PFSK-1 (cell line): Measurements from ENCODE around the gene EXOC1.

Experiments used
- FOXP2 ChIP-seq: optimal IDR thresholded peaks from 2 replicates; pipeline ENCODE3; 2011; ENCODE audit warnings: borderline replicate concordance, control low read depth, inconsistent platforms; ENCODE audit not compliant: insufficient read depth; ENCODE audit errors: extremely low read length, extremely low read depth
- POLR2AphosphoS5 ChIP-seq: IDR thresholded peaks from 2 replicates; pipeline ENCODE4 v1.6.1; 2012; ENCODE audit warnings: low read depth, mild to moderate bottlenecking, control low read depth, low read length, moderate library complexity
- REST ChIP-seq, 2 experiments: IDR thresholded peaks; 2 replicates each; pipeline versions ENCODE4 v1.6.1 to v1.8.0; 2011 to 2012; ENCODE audit warnings: low read depth in 2 of 2, low read length in 2 of 2, control low read depth in 1 of 2, inconsistent platforms in 1 of 2, mild to moderate bottlenecking in 1 of 2, moderate library complexity in 1 of 2; ENCODE audit not compliant: insufficient read depth in 1 of 2
- SIN3A ChIP-seq: IDR thresholded peaks from 2 replicates; pipeline ENCODE4 v1.6.1; 2012; ENCODE audit warnings: mild to moderate bottlenecking, low read length, moderate library complexity, borderline replicate concordance; ENCODE audit not compliant: insufficient read depth
- TAF1 ChIP-seq: IDR thresholded peaks from 2 replicates; pipeline ENCODE4 v1.6.1; 2012; ENCODE audit warnings: low read length, control low read depth, borderline replicate concordance; ENCODE audit not compliant: insufficient read depth

Gene EXOC1

GRCh38 chr4:55904576-55904975, 51.1 kb downstream of the EXOC1 start:
- TF ChIP-seq POLR2AphosphoS5 (no peak), FOXP2 (no peak), SIN3A (no peak), REST (IDR thresholded peaks at IDR 0.05; ENCODE audit: insufficient read depth in 1 of 2, low read depth in 2 of 2, low read length in 2 of 2) (no peak), TAF1 (no peak)

- TF ChIP-seq REST (IDR thresholded peaks at IDR 0.05; ENCODE audit: insufficient read depth in 1 of 2, low read depth in 2 of 2, low read length in 2 of 2) = no peak
- no peak for TF ChIP-seq TAF1
- TF ChIP-seq POLR2AphosphoS5 = no peak
- no peak for TF ChIP-seq FOXP2
- no peak for TF ChIP-seq SIN3A
These were observed 52.9 kb downstream of the EXOC1 start for GRCh38 chr4:55906323-55906722.

GRCh38 chr4:55906989-55907388, 53.5 kb downstream of the EXOC1 start:
- TF ChIP-seq TAF1 (no peak), REST (IDR thresholded peaks at IDR 0.05; ENCODE audit: insufficient read depth in 1 of 2, low read depth in 2 of 2, low read length in 2 of 2) (no peak), SIN3A (no peak), POLR2AphosphoS5 (no peak), FOXP2 (no peak)

- TF ChIP-seq TAF1 (no peak), POLR2AphosphoS5 (no peak), REST (IDR thresholded peaks at IDR 0.05; ENCODE audit: insufficient read depth in 1 of 2, low read depth in 2 of 2, low read length in 2 of 2) (no peak), SIN3A (no peak), FOXP2 (no peak)
These were observed 54.0 kb downstream of the EXOC1 start for GRCh38 chr4:55907469-55907868.

GRCh38 chr4:55910140-55910539, 56.7 kb downstream of the EXOC1 start:
- no peak for TF ChIP-seq POLR2AphosphoS5
- no peak for TF ChIP-seq TAF1
- TF ChIP-seq REST (IDR thresholded peaks at IDR 0.05; ENCODE audit: insufficient read depth in 1 of 2, low read depth in 2 of 2, low read length in 2 of 2) = no peak
- no peak for TF ChIP-seq FOXP2
- no peak for TF ChIP-seq SIN3A
